H1 (cell line): Measurements from ENCODE around the gene ECT2L. TPM values are rescaled to one million over a fixed set of nuclear protein-coding genes. Genes with fewer than 3 reads are reported as not detected.

ENCODE experiments used
- CTCF ChIA-PET: fragments of 300-600 bp; sonication (Branson Sonifier 250); formaldehyde crosslinking; loops from one replicate; lab custom pipeline; 2021; ENCODE audit not compliant: partially characterized antibody; lab: Charles Lee
- POLR2A ChIA-PET: fragments of 300-600 bp; sonication (Branson Sonifier 250); formaldehyde crosslinking; loops from one replicate; lab custom pipeline; 2021; ENCODE audit warnings: inconsistent platforms; ENCODE audit not compliant: partially characterized antibody; lab: Charles Lee
- DNase-seq, 2 experiments: peaks; one replicate each; pipeline versions ENCODE4 v3.0.0 to v3.0.0-alpha.2; 2010 to 2022; ENCODE audit warnings: low spot score in 2 of 2, low read depth in 1 of 2, mixed read lengths in 1 of 2
- FAIRE-seq: peaks from 2 replicates; lab custom pipeline; 2011; peaks lifted over from hg19 to GRCh38; lab: Jason Lieb, UNC
- H2AFZ ChIP-seq: 2 replicates; pipeline ENCODE4 v1.8.1; 2012; ENCODE audit warnings: low read length, inconsistent platforms
- H2AK5ac ChIP-seq: 2 replicates; pipeline ENCODE4 v1.6.1; 2013; ENCODE audit warnings: low read depth, low read length
- H2BK120ac ChIP-seq: replicated peaks from 2 replicates; pipeline ENCODE3; 2013; ENCODE audit warnings: low read depth, low read length, inconsistent platforms
- H2BK12ac ChIP-seq: 2 replicates; pipeline ENCODE4 v1.6.1; 2013; ENCODE audit warnings: low read depth, low read length
- H2BK15ac ChIP-seq: 2 replicates; pipeline ENCODE4 v1.6.1; 2013; ENCODE audit warnings: low read length
- H2BK20ac ChIP-seq: 2 replicates; pipeline ENCODE4 v1.6.1; 2013; ENCODE audit warnings: low read length
- H2BK5ac ChIP-seq: 2 replicates; pipeline ENCODE4 v1.6.1; 2013; ENCODE audit warnings: low read depth, low read length
- H3K14ac ChIP-seq: 2 replicates; pipeline ENCODE4 v1.6.1; 2013; ENCODE audit warnings: inconsistent platforms; ENCODE audit not compliant: insufficient read length
- H3K18ac ChIP-seq: 2 replicates; pipeline ENCODE4 v1.6.1; 2013; ENCODE audit warnings: low read length; ENCODE audit errors: extremely low read depth
- H3K23ac ChIP-seq: 2 replicates; pipeline ENCODE4 v1.6.1; 2013; ENCODE audit warnings: inconsistent platforms; ENCODE audit not compliant: insufficient read length
- H3K23me2 ChIP-seq: 2 replicates; pipeline ENCODE4 v1.6.1; 2013; ENCODE audit warnings: low read depth, low read length
- H3K27ac ChIP-seq: 2 replicates; pipeline ENCODE4 v1.6.1; 2011; ENCODE audit warnings: low read depth, low read length, inconsistent platforms
- H3K27me3 ChIP-seq, 4 experiments: replicated peaks in 1 of 4; 1 replicate in 1 of 4; 2 replicates in 3 of 4; pipeline versions ENCODE4 v1.6.1 to v1.8.1; 2011 to 2013; ENCODE audit warnings: low read length in 3 of 4, mild to moderate bottlenecking in 3 of 4, inconsistent platforms in 2 of 4, mixed read lengths in 2 of 4, moderate library complexity in 1 of 4; ENCODE audit not compliant: control insufficient read depth in 3 of 4, insufficient read depth in 3 of 4; ENCODE audit errors: extremely low read depth in 1 of 4
- H3K36me3 ChIP-seq, 4 experiments: 2 replicates each; pipeline versions ENCODE4 v1.6.1 to v1.8.1; 2011 to 2013; ENCODE audit warnings: mild to moderate bottlenecking in 4 of 4, low read length in 3 of 4, moderate library complexity in 2 of 4, control low read depth in 1 of 4, inconsistent platforms in 1 of 4; ENCODE audit not compliant: insufficient read depth in 4 of 4, control insufficient read depth in 2 of 4
- H3K4ac ChIP-seq: replicated peaks from 2 replicates; pipeline ENCODE3; 2013; ENCODE audit warnings: low read length, low read depth, mixed read lengths, inconsistent platforms; ENCODE audit not compliant: insufficient read length
- H3K4me1 ChIP-seq, 4 experiments: replicated peaks in 1 of 4; 1 replicate in 1 of 4; 2 replicates in 3 of 4; pipeline versions ENCODE4 v1.6.1 to v1.8.1; 2011 to 2013; ENCODE audit warnings: low read length in 3 of 4, inconsistent platforms in 2 of 4, mixed read lengths in 1 of 4; ENCODE audit not compliant: insufficient read depth in 4 of 4, control insufficient read depth in 3 of 4
- H3K4me2 ChIP-seq, 2 experiments: 2 replicates each; pipeline versions ENCODE4 v1.6.1 to v1.8.1; 2011 to 2013; ENCODE audit warnings: low read depth in 2 of 2, low read length in 2 of 2, control low read depth in 1 of 2, inconsistent platforms in 1 of 2, mild to moderate bottlenecking in 1 of 2; ENCODE audit not compliant: insufficient read depth in 1 of 2
- H3K4me3 ChIP-seq, 4 experiments: fragments of 200-600, 300-600 bp in 1 of 4; sonication (generic), shearing (Covaris generic), sonication (Bioruptor Twin) in 1 of 4; 2 replicates each; pipeline versions ENCODE4 v1.5.1 to v1.8.1; 2011 to 2016; ENCODE audit warnings: low read length in 4 of 4, low read depth in 3 of 4, control low read depth in 2 of 4, inconsistent platforms in 2 of 4, mild to moderate bottlenecking in 2 of 4, mixed read lengths in 1 of 4, moderate library complexity in 1 of 4; ENCODE audit not compliant: insufficient read depth in 2 of 4; ENCODE audit errors: extremely low read depth in 1 of 4
- H3K56ac ChIP-seq: replicated peaks from 2 replicates; pipeline ENCODE3; 2013; ENCODE audit warnings: low read depth, mild to moderate bottlenecking, mixed read lengths, low read length, inconsistent platforms; ENCODE audit not compliant: insufficient read length
- H3K79me1 ChIP-seq: 2 replicates; pipeline ENCODE4 v1.6.1; 2013; ENCODE audit warnings: low read depth, low read length, control low read depth
- H3K79me2 ChIP-seq, 2 experiments: 2 replicates each; pipeline versions ENCODE4 v1.6.1 to v1.8.1; 2012 to 2013; ENCODE audit warnings: low read length in 2 of 2, mild to moderate bottlenecking in 2 of 2, inconsistent platforms in 1 of 2; ENCODE audit not compliant: insufficient read depth in 2 of 2, control insufficient read depth in 1 of 2
- H3K9ac ChIP-seq, 4 experiments: replicated peaks in 1 of 4; 1 replicate in 1 of 4; 2 replicates in 3 of 4; pipeline versions ENCODE4 v1.6.1 to v1.8.1; 2011 to 2013; ENCODE audit warnings: low read depth in 3 of 4, low read length in 3 of 4, control low read depth in 2 of 4, mild to moderate bottlenecking in 2 of 4, moderate library complexity in 2 of 4, inconsistent platforms in 1 of 4; ENCODE audit errors: extremely low read depth in 1 of 4
- H3K9me3 ChIP-seq, 2 experiments: 2 replicates each; pipeline versions ENCODE4 v1.6.1 to v1.8.1; 2012 to 2013; ENCODE audit warnings: mild to moderate bottlenecking in 2 of 2, moderate library complexity in 2 of 2, control low read depth in 1 of 2, inconsistent platforms in 1 of 2, low read depth in 1 of 2, low read length in 1 of 2, mixed read lengths in 1 of 2; ENCODE audit not compliant: insufficient read depth in 2 of 2
- H4K20me1 ChIP-seq, 2 experiments: replicated peaks in 1 of 2; 2 replicates each; pipeline versions ENCODE3 to v1.8.1; 2011 to 2013; ENCODE audit warnings: inconsistent platforms in 2 of 2, low read length in 2 of 2, mild to moderate bottlenecking in 1 of 2; ENCODE audit not compliant: insufficient read depth in 2 of 2, control insufficient read depth in 1 of 2
- H4K5ac ChIP-seq: 2 replicates; pipeline ENCODE4 v1.6.1; 2013; ENCODE audit warnings: low read length, low read depth, mixed read lengths, inconsistent platforms; ENCODE audit not compliant: insufficient read length
- H4K8ac ChIP-seq: 2 replicates; pipeline ENCODE4 v1.8.0; 2013; ENCODE audit warnings: mild to moderate bottlenecking, moderate library complexity, low read length, inconsistent platforms; ENCODE audit not compliant: insufficient read depth; ENCODE audit errors: extremely low read depth
- H4K91ac ChIP-seq: replicated peaks from 2 replicates; pipeline ENCODE3; 2013; ENCODE audit warnings: low read length, mixed read lengths, inconsistent platforms; ENCODE audit not compliant: insufficient read length
- BRCA1 ChIP-seq: IDR thresholded peaks from 2 replicates; pipeline ENCODE4 v1.6.1; 2012; ENCODE audit warnings: low read depth, low read length, improper control_type of control experiment
- CBX8 ChIP-seq: fragments of 300-800, 300-1000 bp; sonication (generic); IDR thresholded peaks from 2 replicates; pipeline ENCODE4 v1.7.1; 2016; ENCODE audit warnings: low read depth, low read length, borderline replicate concordance
- CHD2 ChIP-seq: IDR thresholded peaks from 2 replicates; pipeline ENCODE4 v1.6.1; 2012; ENCODE audit warnings: low read length, improper control_type of control experiment
- CREB1 ChIP-seq: IDR thresholded peaks from 2 replicates; pipeline ENCODE4 v1.6.1; 2012; ENCODE audit warnings: inconsistent platforms
- EGR1 ChIP-seq: IDR thresholded peaks from 2 replicates; pipeline ENCODE4 v1.6.1; 2011; ENCODE audit warnings: low read depth, low read length, borderline replicate concordance
- HDAC2 ChIP-seq, 2 experiments: fragments of 300-600 bp in 1 of 2; sonication (generic) in 1 of 2; IDR thresholded peaks; 2 replicates each; pipeline ENCODE4 v1.6.1; 2011 to 2012; ENCODE audit warnings: low read depth in 2 of 2, low read length in 2 of 2, mild to moderate bottlenecking in 2 of 2, moderate library complexity in 2 of 2, borderline replicate concordance in 1 of 2, inconsistent platforms in 1 of 2
- JUND ChIP-seq: IDR thresholded peaks from 2 replicates; pipeline ENCODE4 v1.6.1; 2011; ENCODE audit warnings: mild to moderate bottlenecking, improper control_type of control experiment, low read length
- KDM5A ChIP-seq: fragments of 200-600 bp; IDR thresholded peaks from 2 replicates; pipeline ENCODE4 v1.7.1; 2012; ENCODE audit warnings: mild to moderate bottlenecking, low read length, inconsistent platforms, mixed read lengths
- POLR2AphosphoS5 ChIP-seq: IDR thresholded peaks from 2 replicates; pipeline ENCODE4 v1.6.1; 2011; ENCODE audit warnings: low read depth, low read length
- RAD21 ChIP-seq, 2 experiments: IDR thresholded peaks in 1 of 2; conservative IDR thresholded peaks in 1 of 2; 2 replicates each; pipeline ENCODE4 v1.6.1; 2011; ENCODE audit warnings: low read depth in 2 of 2, low read length in 2 of 2, improper control_type of control experiment in 1 of 2, inconsistent platforms in 1 of 2, mild to moderate bottlenecking in 1 of 2, moderate library complexity in 1 of 2
- RXRA ChIP-seq: IDR thresholded peaks from 2 replicates; pipeline ENCODE4 v1.6.1; 2011; ENCODE audit warnings: low read depth, mild to moderate bottlenecking, low read length, moderate library complexity; ENCODE audit not compliant: insufficient read depth
- WGBS, 2 experiments: shearing (Covaris generic) in 1 of 2; methylation state at CpG; one replicate each; pipeline versions ENCODE4 v1.1.6 to v1.1.7; 2013 to 2015; ENCODE audit warnings: low lambda C conversion rate in 2 of 2, mixed read lengths in 2 of 2, inconsistent platforms in 1 of 2, low coverage in 1 of 2, missing lambda C conversion rate in 1 of 2; ENCODE audit not compliant: insufficient replicate concordance in 2 of 2, insufficient coverage in 1 of 2, insufficient read length in 1 of 2; ENCODE audit errors: extremely low coverage in 1 of 2, missing lambda C conversion rate in 1 of 2; 5-methylcytosine and 5-hydroxymethylcytosine counted together
- polyA plus RNA-seq, 7 experiments: library from polyadenylated mRNA; depleted of rRNA in 3 of 7; stranded (reverse) in 5 of 7; unstranded in 2 of 7; fragments of >200 nt in 5 of 7; fragments of 200-250 nt in 2 of 7; gene quantifications; 1 replicate in 5 of 7; 2 replicates in 1 of 7; 4 replicates in 1 of 7; pipeline versions ENCODE4 v1.2.1 to v1.2.3, GENCODE V29; 2011 to 2013; ENCODE audit warnings: missing spikeins in 2 of 7, mixed read lengths in 2 of 7
- total RNA-seq: library from RNA; stranded (reverse); fragmentation: NEBNext Ultra II Directional; extraction: Animal tissue kit (Norgen Biotek cat#: 25700); gene quantifications from 2 replicates; pipeline ENCODE4 v1.2.1, GENCODE V29; 2021
- TF ChIP-seq, protein P1 (sequence below): IDR thresholded peaks from 2 replicates; pipeline ENCODE4 v1.6.1; 2012; ENCODE audit warnings: inconsistent platforms

ECT2L gene
- total and polyA plus RNA-seq, 2 of the 8 experiments (the other 6 are each of a cell fraction or from before 2014, with no cell fraction given): not detected

DNA sequence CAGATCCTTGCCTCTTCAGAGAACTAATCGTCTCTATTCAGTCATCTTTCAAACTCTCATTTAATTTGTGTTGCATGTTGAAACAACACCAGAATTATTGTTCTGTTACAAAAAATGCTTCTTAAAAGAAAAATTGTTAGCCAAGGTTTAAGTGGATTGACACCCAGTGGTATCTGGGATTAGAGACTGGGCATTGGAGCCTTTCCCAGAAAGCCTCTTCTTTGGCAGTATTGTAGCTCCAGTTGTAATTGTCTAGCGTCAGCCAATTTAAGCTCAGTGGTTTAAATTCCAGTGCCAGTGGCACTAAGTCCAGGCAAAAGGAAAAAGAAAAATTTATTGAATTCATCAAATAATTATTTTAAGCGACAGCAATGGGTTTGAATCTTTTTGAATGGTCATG is 21.5 kb upstream of the ECT2L start:
- H2AFZ ChIP-seq: no peak overlapping the region
- H3K4me2 ChIP-seq: peak overlapping the region; percentile 61 to 85
- peaks cover 3% of the 10 kb centered on the region; the same call in 1 of the 2 replicates for H3K23me2 ChIP-seq
- H3K27ac ChIP-seq: no peak overlapping the region
- no peak overlapping the region for H2BK20ac ChIP-seq
- H2BK12ac ChIP-seq: no peak overlapping the region
- no peak for FAIRE-seq
- no peak overlapping the region for H2AK5ac ChIP-seq
- no peak overlapping the region for H3K14ac ChIP-seq
- TF ChIP-seq JUND (no peak), HDAC2 (IDR thresholded peaks at IDR 0.05; ENCODE audit: borderline replicate concordance in 1 of 2, low read depth in 2 of 2, low read length in 2 of 2) (no peak), CREB1 (no peak), RAD21 (IDR thresholded peaks at IDR 0.05 in 1 of 2, conservative IDR thresholded peaks at IDR 0.05 in 1 of 2; ENCODE audit: low read depth in 2 of 2, low read length in 2 of 2) (no peak), KDM5A (no peak), CHD2 (no peak), BRCA1 (no peak), POLR2AphosphoS5 (no peak), RXRA (no peak), EGR1 (no peak), CBX8 (no peak)
- TF ChIP-seq, protein P1, sequence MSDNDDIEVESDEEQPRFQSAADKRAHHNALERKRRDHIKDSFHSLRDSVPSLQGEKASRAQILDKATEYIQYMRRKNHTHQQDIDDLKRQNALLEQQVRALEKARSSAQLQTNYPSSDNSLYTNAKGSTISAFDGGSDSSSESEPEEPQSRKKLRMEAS: no peak
- no peak overlapping the region for H2BK5ac ChIP-seq
- H2BK120ac ChIP-seq: no peak overlapping the region
- no peaks in the 10 kb centered on the region for H3K9me3 ChIP-seq
- CTCF ChIA-PET: interaction anchor here (0.5 kb wide), 1 partner anchor 18 kb away, joined by 3 read pairs; no protein-coding TSS in a partner anchor
- H4K8ac ChIP-seq: no peak overlapping the region
- whole genome bisulfite sequencing, 2 experiments: 77% methylated on average over 3 of the region's 3 CpGs; no CpG with 5 or more reads in 1 of the 2 experiments
- no peak overlapping the region for H3K18ac ChIP-seq
- H4K91ac ChIP-seq: no peak overlapping the region
- H2BK15ac ChIP-seq: no peak overlapping the region
- H3K4me1 ChIP-seq: no peaks in the 10 kb centered on the region
- H3K23ac ChIP-seq: no peak overlapping the region
- no peak overlapping the region for H4K5ac ChIP-seq
- POLR2A ChIA-PET: interaction anchor here (1.7 kb wide), 1 partner anchor 81 kb away, joined by 8 read pairs; no protein-coding TSS in a partner anchor
- H3K79me2 ChIP-seq: no peaks in the 10 kb centered on the region
- H3K56ac ChIP-seq: no peak overlapping the region
- no peaks in the 10 kb centered on the region for H3K36me3 ChIP-seq
- no peaks in the 10 kb centered on the region for H3K27me3 ChIP-seq
- DNase-seq: no peak
- peak overlapping the region; percentile 77 to 96 (median 88); a peak in 7 of 8 replicates for H3K4me3 ChIP-seq
- H3K79me1 ChIP-seq: no peaks in the 10 kb centered on the region
- no peak overlapping the region; a peak in 1 of 7 replicates for H3K9ac ChIP-seq
- no peaks in the 10 kb centered on the region for H4K20me1 ChIP-seq
- no peak overlapping the region for H3K4ac ChIP-seq
